GM21723 (cell line): ENCODE measurements around the gene REEP2.

Experiments used
- ATAC-seq: cut with Tn5 transposase; IDR thresholded peaks from one replicate; pipeline ENCODE4 v1.9.1; 2021; ENCODE audit warnings: mild to moderate bottlenecking, moderate library complexity; ENCODE audit not compliant: unreplicated experiment

The REEP2 gene

GRCh38 chr5:138495351-138495750 lies 56.5 kb downstream of the REEP2 start:
- no peak for ATAC-seq
